Activated B cell treated with CpG ODN at 0.5 μM for 24 hours (primary cell): ENCODE data around the gene HINT3. TPM values are rescaled to one million over a fixed set of nuclear protein-coding genes. Genes with fewer than 3 reads are reported as not detected.

Source experiments
- ATAC-seq: fragments of 200-7000 bp; cut with Tn5 transposase; one replicate; pipeline ENCODE4 v1.10.0; 2021; ENCODE audit warnings: low read depth, mild to moderate bottlenecking, moderate library complexity
- CTCF ChIA-PET: fragments of 350-600 bp; sonication (Branson Sonifier 250); formaldehyde crosslinking; loops from one replicate; lab custom pipeline; 2021; ENCODE audit warnings: antibody characterized with exemption; lab: Charles Lee
- POLR2A ChIA-PET: fragments of 350-600 bp; sonication (Branson Sonifier 250); formaldehyde crosslinking; loops from one replicate; lab custom pipeline; 2021; ENCODE audit warnings: antibody characterized with exemption; lab: Charles Lee
- DNase-seq: peaks from one replicate; pipeline ENCODE4 v3.0.0; 2022
- H3K27ac Mint-ChIP-seq: one replicate; pipeline ENCODE4 v1.8.0; 2020; ENCODE audit warnings: mixed read lengths
- H3K27me3 Mint-ChIP-seq: one replicate; pipeline ENCODE4 v1.8.0; 2021; ENCODE audit warnings: mixed read lengths
- H3K36me3 Mint-ChIP-seq: one replicate; pipeline ENCODE4 v1.8.0; 2021; ENCODE audit warnings: low read depth, mixed read lengths
- H3K4me1 Mint-ChIP-seq: one replicate; pipeline ENCODE4 v1.8.0; 2021; ENCODE audit warnings: mixed read lengths
- H3K4me3 Mint-ChIP-seq: one replicate; pipeline ENCODE4 v1.8.0; 2020; ENCODE audit warnings: mild to moderate bottlenecking, mixed read lengths
- H3K9me3 Mint-ChIP-seq: one replicate; pipeline ENCODE4 v1.8.0; 2020; ENCODE audit warnings: mixed read lengths
- CTCF ChIP-seq: fragments of 200-600 bp; IDR thresholded peaks from one replicate; pipeline ENCODE4 v1.8.0; 2022; ENCODE audit warnings: antibody characterized with exemption, mild to moderate bottlenecking
- intact Hi-C: fragments of 100-400 bp; cut with micrococcal nuclease; formaldehyde crosslinking; loops from one replicate; pipeline ENCODE4 v1.15.1; 2024
- total RNA-seq: library from RNA; stranded (reverse); gene quantifications from 2 replicates; pipeline ENCODE4 v1.2.3, GENCODE V29; 2022

Gene HINT3
- total RNA-seq, 1 donor from 2014 or later = 11.1 TPM

- Mint-ChIP-seq H3K9me3 (no peaks in the 10 kb centered on the region), H3K27ac (no peak overlapping the region), H3K4me1 (no peaks in the 10 kb centered on the region), H3K4me3 (no peak overlapping the region), H3K27me3 (peaks cover 3% of the 10 kb centered on the region), H3K36me3 (no peaks in the 10 kb centered on the region)
- ChIA-PET POLR2A (interaction anchor here (0.9 to 1.5 kb wide), 2 partner anchors 162 to 172 kb away, joined by 3 to 4 read pairs; no protein-coding TSS in a partner anchor), CTCF (interaction anchor here (1.2 to 2.9 kb wide), 4 partner anchors 48 to 172 kb away, joined by 4 to 17 read pairs (median 6); partner anchors contain the start of gene NCOA7)
- DNase-seq (no peak), ATAC-seq (no peak)
- intact Hi-C loops = no loop called here
- no peak for TF ChIP-seq CTCF
Measured at GRCh38 chr6:125953502-125953875, 3.1 kb upstream of the HINT3 start.

- intact Hi-C loops = loop anchor here (5.0 kb wide), 1 partner anchor 98 kb away; no protein-coding TSS in a partner anchor
- no peak for TF ChIP-seq CTCF
- Mint-ChIP-seq H3K27me3 (peaks cover 3% of the 10 kb centered on the region), H3K4me1 (no peaks in the 10 kb centered on the region), H3K27ac (no peak overlapping the region), H3K36me3 (no peaks in the 10 kb centered on the region), H3K9me3 (no peaks in the 10 kb centered on the region), H3K4me3 (peak overlapping the region; percentile 7)
- POLR2A ChIA-PET = interaction anchor here (0.6 to 3.5 kb wide), 2 partner anchors 159 to 164 kb away, joined by 6 to 52 read pairs; partner anchors contain the start of gene NCOA7
- ATAC-seq (no peak), DNase-seq (no peak)
- CTCF ChIA-PET = interaction anchor here (1.6 to 4.1 kb wide), 2 partner anchors 20 to 165 kb away, joined by 11 to 57 read pairs; partner anchors contain the start of gene NCOA7
Measured at GRCh38 chr6:125954735-125955339, 1.7 kb upstream of the HINT3 start.

GRCh38 chr6:125955973-125956372 lies 597 bp upstream of the HINT3 start:
- ChIA-PET CTCF (interaction anchor here (0.6 to 4.1 kb wide), 25 partner anchors 8 to 654 kb away, joined by 3 to 57 read pairs (median 5); partner anchors contain the start of genes HDDC2, NCOA7 and TRMT11), POLR2A (interaction anchor here (0.6 to 3.5 kb wide), 14 partner anchors 9 to 655 kb away, joined by 3 to 52 read pairs (median 4); partner anchors contain the start of genes HDDC2, NCOA7 and TRMT11)
- Mint-ChIP-seq H3K4me3 (no peak overlapping the region), H3K9me3 (no peaks in the 10 kb centered on the region), H3K27ac (peak overlapping the region; percentile 62), H3K27me3 (peaks cover 3% of the 10 kb centered on the region), H3K4me1 (peaks cover 1% of the 10 kb centered on the region), H3K36me3 (no peaks in the 10 kb centered on the region)
- intact Hi-C loops = loop anchor here (1.0 to 5.0 kb wide), 11 partner anchors 18 to 653 kb away; partner anchors contain the start of genes HEY2, NCOA7 and TRMT11
- DNase-seq (no peak), ATAC-seq (no peak)
- no peak for TF ChIP-seq CTCF

GRCh38 chr6:125957391-125957693 lies 772 bp downstream of the HINT3 start:
- no peak for ATAC-seq
- Mint-ChIP-seq H3K9me3 (no peaks in the 10 kb centered on the region), H3K4me1 (peaks cover 5% of the 10 kb centered on the region), H3K4me3 (no peak overlapping the region), H3K27ac (no peak overlapping the region), H3K27me3 (peaks cover 1% of the 10 kb centered on the region), H3K36me3 (peaks cover 7% of the 10 kb centered on the region)
- intact Hi-C loops = loop anchor here (2.0 to 5.0 kb wide), 2 partner anchors 100 to 655 kb away; no protein-coding TSS in a partner anchor
- POLR2A ChIA-PET = interaction anchor here (1.1 to 3.5 kb wide), 10 partner anchors 11 to 656 kb away, joined by 3 to 52 read pairs (median 6); partner anchors contain the start of genes HDDC2, NCOA7 and TRMT11
- TF ChIP-seq CTCF = no peak
- DNase-seq = no peak
- CTCF ChIA-PET = interaction anchor here (0.6 to 4.1 kb wide), 13 partner anchors 11 to 656 kb away, joined by 3 to 57 read pairs (median 10); partner anchors contain the start of genes HDDC2, NCOA7 and TRMT11

GRCh38 chr6:125957845-125958244 lies 1.3 kb downstream of the HINT3 start:
- Mint-ChIP-seq H3K36me3 (peaks cover 10% of the 10 kb centered on the region), H3K27me3 (no peaks in the 10 kb centered on the region), H3K9me3 (no peaks in the 10 kb centered on the region), H3K4me3 (no peak overlapping the region), H3K27ac (no peak overlapping the region), H3K4me1 (peaks cover 5% of the 10 kb centered on the region)
- CTCF ChIA-PET = interaction anchor here (1.3 to 4.1 kb wide), 9 partner anchors 10 to 177 kb away, joined by 3 to 57 read pairs (median 12); partner anchors contain the start of genes NCOA7 and TRMT11
- no peak for DNase-seq
- intact Hi-C loops = loop anchor here (2.0 to 5.0 kb wide), 2 partner anchors 101 to 655 kb away; no protein-coding TSS in a partner anchor
- POLR2A ChIA-PET = interaction anchor here (1.1 to 3.5 kb wide), 6 partner anchors 10 to 177 kb away, joined by 3 to 52 read pairs (median 6); partner anchors contain the start of gene NCOA7
- no peak for TF ChIP-seq CTCF
- no peak for ATAC-seq
